HepG2 (cell line): Measurements from ENCODE around the gene TRIM2.

Experiments used
- EP300 ChIP-seq, 3 experiments: sonication (generic) in 1 of 3; formaldehyde crosslinking in 1 of 3; IDR thresholded peaks; 2 replicates each; pipeline versions ENCODE4 v1.5.1 to v1.6.1; 2011 to 2020; ENCODE audit warnings: low read depth in 2 of 3, low read length in 2 of 3, borderline replicate concordance in 1 of 3, improper control_type of control experiment in 1 of 3, mild to moderate bottlenecking in 1 of 3, missing genetic modification reagents in 1 of 3, moderate library complexity in 1 of 3
- MAFK ChIP-seq, 2 experiments: IDR thresholded peaks in 1 of 2; conservative IDR thresholded peaks in 1 of 2; 2 replicates each; pipeline ENCODE4 v1.6.1; 2011; ENCODE audit warnings: improper control_type of control experiment in 2 of 2, low read length in 2 of 2
- PBX3 ChIP-seq: sonication (generic); formaldehyde crosslinking; IDR thresholded peaks from 2 replicates; pipeline ENCODE4 v1.8.1; 2023; ENCODE audit warnings: missing genetic modification reagents, inconsistent platforms, borderline replicate concordance
- TMF1 ChIP-seq: sonication (generic); formaldehyde crosslinking; IDR thresholded peaks from 2 replicates; pipeline ENCODE4 v1.8.1; 2022; ENCODE audit warnings: low read depth, missing genetic modification reagents
- ZBTB33 ChIP-seq: sonication (generic); formaldehyde crosslinking; IDR thresholded peaks from 2 replicates; pipeline ENCODE4 v1.4.0; 2020; ENCODE audit warnings: missing genetic modification reagents
- ZFP91 ChIP-seq: sonication (generic); formaldehyde crosslinking; IDR thresholded peaks from 2 replicates; pipeline ENCODE4 v1.9.0; 2022; ENCODE audit warnings: missing genetic modification reagents, mild to moderate bottlenecking, borderline replicate concordance
- ZNF232 ChIP-seq: sonication (generic); formaldehyde crosslinking; IDR thresholded peaks from 2 replicates; pipeline ENCODE4 v1.4.0; 2020; ENCODE audit warnings: missing genetic modification reagents, borderline replicate concordance
- ZNF407 ChIP-seq: sonication (generic); formaldehyde crosslinking; IDR thresholded peaks from one replicate; pipeline ENCODE4 v1.5.1; 2020; ENCODE audit warnings: mild to moderate bottlenecking, missing genetic modification reagents; ENCODE audit errors: not compliant biosample characterization
- ZNF589 ChIP-seq: sonication (generic); formaldehyde crosslinking; conservative IDR thresholded peaks from 2 replicates; pipeline ENCODE4 v1.8.0; 2022; ENCODE audit warnings: mild to moderate bottlenecking, moderate library complexity, missing genetic modification reagents
- ZSCAN20 ChIP-seq: sonication (generic); formaldehyde crosslinking; IDR thresholded peaks from 2 replicates; pipeline ENCODE4 v1.4.0; 2020; ENCODE audit warnings: missing genetic modification reagents, mild to moderate bottlenecking, borderline replicate concordance

GRCh38 chr4:153238135-153238919 is 34.1 kb downstream of the TRIM2 start:
- TF ChIP-seq EP300 (IDR thresholded peaks at IDR 0.05; ENCODE audit: low read depth in 2 of 2, low read length in 2 of 2) (no peak), EP300 (CRISPR knock-in tag; IDR thresholded peaks at IDR 0.05; ENCODE audit: borderline replicate concordance) (no peak), ZNF407 (CRISPR knock-in tag) (no peak), MAFK (conservative IDR thresholded peaks at IDR 0.05 in 1 of 2, IDR thresholded peaks at IDR 0.05 in 1 of 2; ENCODE audit: low read length in 2 of 2) (no peak), PBX3 (no peak), ZSCAN20 (CRISPR knock-in tag) (no peak), TMF1 (CRISPR knock-in tag) (no peak), ZNF232 (CRISPR knock-in tag) (no peak), ZFP91 (CRISPR knock-in tag) (no peak), ZBTB33 (CRISPR knock-in tag) (no peak), ZNF589 (CRISPR knock-in tag) (no peak)
